ENCODE data around the gene ELMOD1.

DNA sequence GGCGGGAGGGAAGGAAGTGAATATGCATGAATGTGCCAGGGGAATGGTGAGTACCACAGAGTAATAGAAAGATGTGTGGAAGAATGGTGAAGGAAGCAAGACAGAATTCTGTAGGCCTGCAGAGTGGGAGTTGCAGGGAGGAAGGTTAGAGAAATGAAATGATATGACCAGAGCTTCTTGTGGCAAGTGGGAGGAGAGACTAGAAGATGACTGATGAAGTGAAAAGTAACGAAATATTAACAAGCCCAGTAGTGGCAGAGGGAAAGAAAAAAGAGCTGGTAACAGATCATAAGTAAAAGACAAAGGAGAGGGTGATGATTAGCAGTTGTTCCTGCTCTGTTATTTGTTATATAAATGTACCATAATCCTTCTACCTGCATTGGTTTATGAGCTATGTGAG lies 24.4 kb upstream of the ELMOD1 start:
- no peak for TF ChIP-seq RXRA (IDR thresholded peaks at IDR 0.05)
- TF ChIP-seq YY1 (IDR thresholded peaks at IDR 0.05), result no peak
- TF ChIP-seq, protein P1, sequence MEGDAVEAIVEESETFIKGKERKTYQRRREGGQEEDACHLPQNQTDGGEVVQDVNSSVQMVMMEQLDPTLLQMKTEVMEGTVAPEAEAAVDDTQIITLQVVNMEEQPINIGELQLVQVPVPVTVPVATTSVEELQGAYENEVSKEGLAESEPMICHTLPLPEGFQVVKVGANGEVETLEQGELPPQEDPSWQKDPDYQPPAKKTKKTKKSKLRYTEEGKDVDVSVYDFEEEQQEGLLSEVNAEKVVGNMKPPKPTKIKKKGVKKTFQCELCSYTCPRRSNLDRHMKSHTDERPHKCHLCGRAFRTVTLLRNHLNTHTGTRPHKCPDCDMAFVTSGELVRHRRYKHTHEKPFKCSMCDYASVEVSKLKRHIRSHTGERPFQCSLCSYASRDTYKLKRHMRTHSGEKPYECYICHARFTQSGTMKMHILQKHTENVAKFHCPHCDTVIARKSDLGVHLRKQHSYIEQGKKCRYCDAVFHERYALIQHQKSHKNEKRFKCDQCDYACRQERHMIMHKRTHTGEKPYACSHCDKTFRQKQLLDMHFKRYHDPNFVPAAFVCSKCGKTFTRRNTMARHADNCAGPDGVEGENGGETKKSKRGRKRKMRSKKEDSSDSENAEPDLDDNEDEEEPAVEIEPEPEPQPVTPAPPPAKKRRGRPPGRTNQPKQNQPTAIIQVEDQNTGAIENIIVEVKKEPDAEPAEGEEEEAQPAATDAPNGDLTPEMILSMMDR (IDR thresholded peaks at IDR 0.05; ENCODE audit: low read depth, low read length, missing input control), result no peak
- TF ChIP-seq, protein P2, sequence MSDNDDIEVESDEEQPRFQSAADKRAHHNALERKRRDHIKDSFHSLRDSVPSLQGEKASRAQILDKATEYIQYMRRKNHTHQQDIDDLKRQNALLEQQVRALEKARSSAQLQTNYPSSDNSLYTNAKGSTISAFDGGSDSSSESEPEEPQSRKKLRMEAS (IDR thresholded peaks at IDR 0.05), result no peak
- TF ChIP-seq EGR1 (IDR thresholded peaks at IDR 0.05; ENCODE audit: low read depth in 2 of 2), result no peak
- no peak for TF ChIP-seq RAD21 (IDR thresholded peaks at IDR 0.05)
- TF ChIP-seq, protein P3, sequence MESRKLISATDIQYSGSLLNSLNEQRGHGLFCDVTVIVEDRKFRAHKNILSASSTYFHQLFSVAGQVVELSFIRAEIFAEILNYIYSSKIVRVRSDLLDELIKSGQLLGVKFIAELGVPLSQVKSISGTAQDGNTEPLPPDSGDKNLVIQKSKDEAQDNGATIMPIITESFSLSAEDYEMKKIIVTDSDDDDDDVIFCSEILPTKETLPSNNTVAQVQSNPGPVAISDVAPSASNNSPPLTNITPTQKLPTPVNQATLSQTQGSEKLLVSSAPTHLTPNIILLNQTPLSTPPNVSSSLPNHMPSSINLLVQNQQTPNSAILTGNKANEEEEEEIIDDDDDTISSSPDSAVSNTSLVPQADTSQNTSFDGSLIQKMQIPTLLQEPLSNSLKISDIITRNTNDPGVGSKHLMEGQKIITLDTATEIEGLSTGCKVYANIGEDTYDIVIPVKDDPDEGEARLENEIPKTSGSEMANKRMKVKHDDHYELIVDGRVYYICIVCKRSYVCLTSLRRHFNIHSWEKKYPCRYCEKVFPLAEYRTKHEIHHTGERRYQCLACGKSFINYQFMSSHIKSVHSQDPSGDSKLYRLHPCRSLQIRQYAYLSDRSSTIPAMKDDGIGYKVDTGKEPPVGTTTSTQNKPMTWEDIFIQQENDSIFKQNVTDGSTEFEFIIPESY (IDR thresholded peaks at IDR 0.05), result no peak
- TF ChIP-seq SP1 (IDR thresholded peaks at IDR 0.05), result no peak
- TF ChIP-seq JUND (IDR thresholded peaks at IDR 0.05), result no peak
- no peak for TF ChIP-seq GABPA (IDR thresholded peaks at IDR 0.05 in 1 of 2, conservative IDR thresholded peaks at IDR 0.05 in 1 of 2)
- TF ChIP-seq, protein P4, sequence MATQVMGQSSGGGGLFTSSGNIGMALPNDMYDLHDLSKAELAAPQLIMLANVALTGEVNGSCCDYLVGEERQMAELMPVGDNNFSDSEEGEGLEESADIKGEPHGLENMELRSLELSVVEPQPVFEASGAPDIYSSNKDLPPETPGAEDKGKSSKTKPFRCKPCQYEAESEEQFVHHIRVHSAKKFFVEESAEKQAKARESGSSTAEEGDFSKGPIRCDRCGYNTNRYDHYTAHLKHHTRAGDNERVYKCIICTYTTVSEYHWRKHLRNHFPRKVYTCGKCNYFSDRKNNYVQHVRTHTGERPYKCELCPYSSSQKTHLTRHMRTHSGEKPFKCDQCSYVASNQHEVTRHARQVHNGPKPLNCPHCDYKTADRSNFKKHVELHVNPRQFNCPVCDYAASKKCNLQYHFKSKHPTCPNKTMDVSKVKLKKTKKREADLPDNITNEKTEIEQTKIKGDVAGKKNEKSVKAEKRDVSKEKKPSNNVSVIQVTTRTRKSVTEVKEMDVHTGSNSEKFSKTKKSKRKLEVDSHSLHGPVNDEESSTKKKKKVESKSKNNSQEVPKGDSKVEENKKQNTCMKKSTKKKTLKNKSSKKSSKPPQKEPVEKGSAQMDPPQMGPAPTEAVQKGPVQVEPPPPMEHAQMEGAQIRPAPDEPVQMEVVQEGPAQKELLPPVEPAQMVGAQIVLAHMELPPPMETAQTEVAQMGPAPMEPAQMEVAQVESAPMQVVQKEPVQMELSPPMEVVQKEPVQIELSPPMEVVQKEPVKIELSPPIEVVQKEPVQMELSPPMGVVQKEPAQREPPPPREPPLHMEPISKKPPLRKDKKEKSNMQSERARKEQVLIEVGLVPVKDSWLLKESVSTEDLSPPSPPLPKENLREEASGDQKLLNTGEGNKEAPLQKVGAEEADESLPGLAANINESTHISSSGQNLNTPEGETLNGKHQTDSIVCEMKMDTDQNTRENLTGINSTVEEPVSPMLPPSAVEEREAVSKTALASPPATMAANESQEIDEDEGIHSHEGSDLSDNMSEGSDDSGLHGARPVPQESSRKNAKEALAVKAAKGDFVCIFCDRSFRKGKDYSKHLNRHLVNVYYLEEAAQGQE (IDR thresholded peaks at IDR 0.05), result no peak
- TF ChIP-seq TAF1 (conservative IDR thresholded peaks at IDR 0.05), result no peak
- TF ChIP-seq FOXA2 (IDR thresholded peaks at IDR 0.05), result no peak
- TF ChIP-seq, protein P5, sequence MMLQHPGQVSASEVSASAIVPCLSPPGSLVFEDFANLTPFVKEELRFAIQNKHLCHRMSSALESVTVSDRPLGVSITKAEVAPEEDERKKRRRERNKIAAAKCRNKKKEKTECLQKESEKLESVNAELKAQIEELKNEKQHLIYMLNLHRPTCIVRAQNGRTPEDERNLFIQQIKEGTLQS (IDR thresholded peaks at IDR 0.05), result no peak
